Stimulated activated CD4-positive, alpha-beta T cell treated with anti-CD3 and anti-CD28 coated beads, Interleukin-2, amount 100 ng/mL, for 24 hours (primary cell): ENCODE measurements around the gene VCX2.
"Not testable (repeated sequence)": the region's sequence is repeated elsewhere in the genome, so short reads cannot be mapped to it uniquely, and the experiment has no call there.

Experiments used
- DNase-seq, 2 donors: peaks; one replicate each; pipeline ENCODE4 v3.0.0-alpha.2; 2020

Gene VCX2

GRCh38 chrX:8171169-8171568, at the start of gene VCX2:
TSS of gene VCX2 (minus strand) at chrX:8171267. CDS start at chrX:8170643, 624 bp downstream.
- not testable (repeated sequence) for DNase-seq

- no peak for DNase-seq
These were observed 33.9 kb upstream of the VCX2 start for GRCh38 chrX:8204943-8205342.

- no peak for DNase-seq
These were observed 33.3 kb upstream of the VCX2 start for GRCh38 chrX:8204169-8204935.

- no peak for DNase-seq
These were observed 30.8 kb upstream of the VCX2 start for GRCh38 chrX:8201896-8202331.

GRCh38 chrX:8196776-8197175, 25.7 kb upstream of the VCX2 start:
- no peak for DNase-seq

GRCh38 chrX:8194216-8194615, 23.1 kb upstream of the VCX2 start:
- DNase-seq: no peak

GRCh38 chrX:8192276-8192675, 21.2 kb upstream of the VCX2 start:
- no peak for DNase-seq

GRCh38 chrX:8191022-8191421, 20.0 kb upstream of the VCX2 start:
- no peak for DNase-seq

- DNase-seq: no peak
These were observed 19.3 kb upstream of the VCX2 start for GRCh38 chrX:8190341-8190830.

GRCh38 chrX:8189096-8189830, 18.2 kb upstream of the VCX2 start:
- DNase-seq: no peak

- no peak for DNase-seq
These were observed 12.3 kb upstream of the VCX2 start for GRCh38 chrX:8183346-8183745.

- no peak for DNase-seq
These were observed 8.6 kb upstream of the VCX2 start for GRCh38 chrX:8179656-8180055.

- DNase-seq: not testable (repeated sequence)
These were observed 17.1 kb downstream of the VCX2 start for GRCh38 chrX:8154011-8154410.

GRCh38 chrX:8147226-8147625, 23.8 kb downstream of the VCX2 start:
- no peak for DNase-seq

GRCh38 chrX:8144925-8145324, 26.1 kb downstream of the VCX2 start:
- no peak for DNase-seq

- DNase-seq: no peak
These were observed 29.2 kb downstream of the VCX2 start for GRCh38 chrX:8141896-8142295.

- no peak for DNase-seq
These were observed 29.9 kb downstream of the VCX2 start for GRCh38 chrX:8140986-8141744.

- no peak for DNase-seq
These were observed 31.4 kb downstream of the VCX2 start for GRCh38 chrX:8139716-8140115.

- DNase-seq: no peak
These were observed 32.8 kb downstream of the VCX2 start for GRCh38 chrX:8138252-8138651.

GRCh38 chrX:8126648-8127047, 44.4 kb downstream of the VCX2 start:
- no peak for DNase-seq

- no peak for DNase-seq
These were observed 45.0 kb downstream of the VCX2 start for GRCh38 chrX:8126092-8126491.

GRCh38 chrX:8125566-8125965, 45.5 kb downstream of the VCX2 start:
- DNase-seq: no peak

- no peak for DNase-seq
These were observed 48.5 kb downstream of the VCX2 start for GRCh38 chrX:8122538-8122937.
